GM18499 (cell line): ENCODE data around the gene TSKS.

Experiments
- ATAC-seq: cut with Tn5 transposase; IDR thresholded peaks from one replicate; pipeline ENCODE4 v1.9.1; 2021; ENCODE audit warnings: moderate number of reproducible peaks; ENCODE audit not compliant: insufficient read depth, unreplicated experiment

TSKS gene, protein sequence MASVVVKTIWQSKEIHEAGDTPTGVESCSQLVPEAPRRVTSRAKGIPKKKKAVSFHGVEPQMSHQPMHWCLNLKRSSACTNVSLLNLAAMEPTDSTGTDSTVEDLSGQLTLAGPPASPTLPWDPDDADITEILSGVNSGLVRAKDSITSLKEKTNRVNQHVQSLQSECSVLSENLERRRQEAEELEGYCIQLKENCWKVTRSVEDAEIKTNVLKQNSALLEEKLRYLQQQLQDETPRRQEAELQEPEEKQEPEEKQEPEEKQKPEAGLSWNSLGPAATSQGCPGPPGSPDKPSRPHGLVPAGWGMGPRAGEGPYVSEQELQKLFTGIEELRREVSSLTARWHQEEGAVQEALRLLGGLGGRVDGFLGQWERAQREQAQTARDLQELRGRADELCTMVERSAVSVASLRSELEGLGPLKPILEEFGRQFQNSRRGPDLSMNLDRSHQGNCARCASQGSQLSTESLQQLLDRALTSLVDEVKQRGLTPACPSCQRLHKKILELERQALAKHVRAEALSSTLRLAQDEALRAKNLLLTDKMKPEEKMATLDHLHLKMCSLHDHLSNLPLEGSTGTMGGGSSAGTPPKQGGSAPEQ

GRCh38 chr19:49763230-49763629, at the start of gene TSKS:
TSS of gene TSKS (minus strand) at chr19:49763306. CDS start at chr19:49763247, 59 bp downstream.
- no peak for ATAC-seq

GRCh38 chr19:49812452-49812996, 49.4 kb upstream of the TSKS start:
- no peak for ATAC-seq

DNA sequence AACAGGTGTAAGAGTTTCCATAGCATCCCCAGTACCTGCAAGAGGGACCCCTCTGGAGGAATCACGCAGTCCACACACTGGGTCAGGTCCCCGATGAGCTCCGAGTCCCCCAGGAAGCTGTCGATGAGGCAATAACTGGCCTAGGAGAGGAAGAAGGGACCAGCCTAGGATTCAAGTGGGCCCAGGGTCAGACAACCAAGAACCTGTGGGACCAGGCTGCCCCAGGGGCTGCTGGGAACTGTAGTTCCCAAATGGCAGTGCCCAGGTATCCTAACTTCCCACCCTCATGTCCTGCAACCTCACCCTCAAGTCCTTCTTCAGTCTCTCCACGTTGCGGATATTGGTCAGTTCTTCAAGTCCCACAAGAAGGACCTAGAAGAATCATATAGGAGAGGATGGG, 48.2 kb upstream of the TSKS start:
- no peak for ATAC-seq

- ATAC-seq, result no peak
These were observed 46.9 kb upstream of the TSKS start for GRCh38 chr19:49809941-49810389.

GRCh38 chr19:49809160-49809940, 46.2 kb upstream of the TSKS start:
- ATAC-seq, result no peak

DNA sequence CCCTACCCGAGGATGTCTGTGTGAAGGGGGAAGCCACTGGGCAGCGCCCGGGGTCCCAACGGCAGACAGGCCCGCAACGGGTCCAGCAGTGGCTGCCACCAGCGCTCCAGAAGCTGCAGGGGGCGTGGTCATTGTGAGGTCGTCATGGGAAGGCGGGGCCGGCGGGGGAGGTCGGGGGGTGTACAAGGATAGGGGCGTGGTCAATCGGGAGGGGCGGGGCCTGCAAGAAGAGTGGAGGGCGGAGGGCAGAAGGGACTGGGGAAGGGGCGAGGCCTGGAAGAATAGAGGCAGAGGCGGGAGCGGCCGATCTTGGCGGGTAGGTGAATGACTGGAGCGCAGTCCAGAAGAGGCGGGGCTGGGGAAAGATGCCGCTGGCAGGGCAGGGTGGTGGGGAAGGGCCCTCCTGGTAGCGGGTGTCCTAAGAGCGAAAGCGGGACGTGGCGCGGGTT, 45.6 kb upstream of the TSKS start:
- no peak for ATAC-seq

DNA sequence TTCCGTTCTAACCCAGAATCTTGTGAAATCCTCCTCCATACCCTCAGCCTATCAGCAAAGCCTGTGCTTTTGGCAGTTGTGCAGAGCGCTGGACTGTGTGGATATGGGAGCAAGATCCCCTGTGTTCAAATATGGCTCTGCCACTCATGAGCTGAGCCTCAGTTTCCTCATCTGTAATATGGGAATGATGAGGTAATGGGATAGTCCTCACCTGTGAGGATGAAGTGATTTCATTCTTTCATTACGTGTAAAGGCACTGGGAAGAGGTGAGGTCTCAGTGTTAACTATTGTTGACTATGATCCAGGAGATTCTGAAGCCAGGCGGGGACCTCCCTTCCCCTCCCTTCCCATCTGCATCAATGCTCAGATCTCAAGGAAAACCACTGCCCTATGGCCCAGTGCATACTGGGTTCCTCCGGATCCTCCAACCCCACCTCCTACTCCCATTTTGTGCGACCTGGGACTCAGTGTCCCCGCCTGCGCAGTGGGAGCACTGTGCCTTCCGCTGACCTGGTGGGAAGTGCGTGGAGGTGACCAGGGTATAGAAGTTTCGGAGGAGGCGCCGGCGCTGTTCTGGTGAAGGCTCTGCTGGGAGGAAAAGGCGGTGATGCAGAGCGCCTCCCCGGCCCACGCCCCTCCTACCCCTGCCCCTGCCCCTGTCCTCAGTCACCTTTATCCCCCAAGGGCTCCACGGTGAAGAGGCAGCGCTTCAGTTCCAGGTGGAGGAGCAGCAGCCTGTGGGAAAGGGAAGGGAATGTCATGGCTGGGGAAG, 45.0 kb upstream of the TSKS start:
- no peak for ATAC-seq

- ATAC-seq, result no peak
These were observed 44.2 kb upstream of the TSKS start for GRCh38 chr19:49807058-49807903.

- ATAC-seq, result no peak
These were observed 43.5 kb upstream of the TSKS start for GRCh38 chr19:49806620-49806959.

- ATAC-seq, result no peak
These were observed 42.9 kb upstream of the TSKS start for GRCh38 chr19:49805822-49806619.

DNA sequence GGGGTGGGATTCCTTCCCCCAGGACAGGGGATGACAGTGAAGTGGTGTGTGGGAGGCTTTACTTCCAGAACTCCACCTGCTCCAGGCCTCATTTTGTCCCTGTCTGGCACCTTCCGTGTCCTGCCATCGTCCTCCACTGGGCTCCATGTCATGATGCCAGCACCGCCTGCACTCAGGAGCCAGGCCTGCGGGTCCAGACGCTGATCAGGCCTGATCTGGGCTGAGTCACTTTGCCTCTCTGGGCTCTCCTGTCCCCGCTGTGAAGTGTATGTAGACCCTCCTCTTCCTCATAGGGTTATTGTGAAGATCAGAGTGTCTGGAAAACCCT, 40.4 kb upstream of the TSKS start:
- no peak for ATAC-seq

DNA sequence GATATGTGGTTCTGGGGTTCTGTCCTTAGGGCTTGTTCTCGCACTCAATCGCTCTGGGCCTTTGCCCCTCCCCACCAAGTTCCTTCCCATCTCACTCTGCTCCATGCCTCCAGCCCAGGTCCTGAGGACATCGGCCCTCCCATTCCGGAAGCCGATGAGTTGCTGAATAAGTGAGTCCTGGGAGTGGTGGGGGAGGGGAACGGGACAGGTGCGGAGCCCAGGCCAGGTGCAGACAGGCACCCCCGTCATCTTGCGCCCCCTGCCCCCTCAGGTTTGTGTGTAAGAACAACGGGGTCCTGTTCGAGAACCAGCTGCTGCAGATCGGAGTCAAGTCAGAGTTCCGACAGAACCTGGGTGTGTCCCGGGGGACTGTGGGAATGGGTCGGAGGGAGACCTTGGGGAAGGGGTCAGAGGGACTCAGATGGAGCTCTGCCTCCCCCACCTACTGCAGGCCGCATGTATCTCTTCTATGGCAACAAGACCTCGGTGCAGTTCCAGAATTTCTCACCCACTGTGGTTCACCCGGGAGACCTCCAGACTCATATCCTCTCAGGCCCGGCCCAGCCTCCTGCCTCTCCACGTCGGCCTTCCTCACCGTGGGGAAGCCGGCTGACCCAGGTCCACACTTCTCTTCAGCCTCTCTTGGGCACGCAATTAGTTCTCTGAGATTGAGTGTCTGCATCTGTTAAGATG, 39.9 kb upstream of the TSKS start:
- ATAC-seq, result no peak

GRCh38 chr19:49801966-49802661, 39.0 kb upstream of the TSKS start:
- no peak for ATAC-seq

DNA sequence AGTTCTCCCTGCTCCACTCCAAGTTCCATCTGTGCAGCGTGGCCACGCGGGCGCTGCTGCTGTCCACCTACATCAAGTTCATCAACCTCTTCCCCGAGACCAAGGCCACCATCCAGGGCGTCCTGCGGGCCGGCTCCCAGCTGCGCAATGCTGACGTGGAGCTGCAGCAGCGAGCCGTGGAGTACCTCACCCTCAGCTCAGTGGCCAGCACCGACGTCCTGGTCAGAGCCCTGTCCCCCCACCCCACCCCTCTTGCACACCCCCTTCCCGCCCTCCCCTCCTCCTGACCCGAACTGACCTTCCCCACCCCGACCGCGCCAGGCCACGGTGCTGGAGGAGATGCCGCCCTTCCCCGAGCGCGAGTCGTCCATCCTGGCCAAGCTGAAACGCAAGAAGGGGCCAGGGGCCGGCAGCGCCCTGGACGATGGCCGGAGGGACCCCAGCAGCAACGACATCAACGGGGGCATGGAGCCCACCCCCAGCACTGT, 38.3 kb upstream of the TSKS start:
- no peak for ATAC-seq

DNA sequence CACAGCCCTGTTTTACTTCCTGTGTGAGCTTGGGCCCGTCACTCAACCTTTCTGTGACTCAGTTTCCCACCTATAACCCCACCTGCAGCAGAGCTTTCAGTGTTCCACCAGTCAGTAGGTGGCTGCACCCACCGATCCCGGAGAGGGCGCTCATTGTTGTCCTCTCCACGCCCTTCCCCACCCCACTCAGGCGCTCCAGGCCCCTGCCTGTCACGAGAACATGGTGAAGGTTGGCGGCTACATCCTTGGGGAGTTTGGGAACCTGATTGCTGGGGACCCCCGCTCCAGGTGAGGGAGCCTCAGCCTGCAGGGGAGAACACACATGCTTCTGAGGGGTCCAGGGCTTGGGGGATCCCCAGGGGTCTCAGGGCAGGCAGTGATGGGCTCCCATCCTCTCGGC, 37.7 kb upstream of the TSKS start:
- ATAC-seq, result no peak

GRCh38 chr19:49799798-49800376, 36.8 kb upstream of the TSKS start:
- ATAC-seq, result no peak

GRCh38 chr19:49799271-49799797, 36.2 kb upstream of the TSKS start:
- ATAC-seq, result no peak
